Prostate gland (tissue), 2 donors: ENCODE measurements around the gene FAM110A. TPM values are rescaled to one million over a fixed set of nuclear protein-coding genes. Genes with fewer than 3 reads are reported as not detected.
"Not testable (repeated sequence)": the region's sequence is repeated elsewhere in the genome, so short reads cannot be mapped to it uniquely, and the experiment has no call there.

Source experiments
- DNase-seq: peaks from one replicate; pipeline ENCODE4 v3.0.0-alpha.2; 2019; ENCODE audit warnings: low spot score
- H3K27ac ChIP-seq, 2 donors: fragments of 200-600 bp; sonication (generic); 2 replicates each; pipeline ENCODE4 v1.5.1; 2017 to 2019
- H3K27me3 ChIP-seq: fragments of 200-600 bp; sonication (generic); replicated peaks from 2 replicates; pipeline ENCODE4 v1.5.1; 2019; ENCODE audit not compliant: insufficient read depth
- H3K36me3 ChIP-seq, 2 donors: fragments of 200-600 bp; sonication (generic); 1 replicate in 1 of 2; 2 replicates in 1 of 2; pipeline versions ENCODE4 v1.5.1 to v1.8.1; 2017 to 2019
- H3K4me1 ChIP-seq: fragments of 200-600 bp; sonication (generic); replicated peaks from 2 replicates; pipeline ENCODE4 v1.5.1; 2019
- H3K4me3 ChIP-seq, 2 donors: fragments of 200-600 bp; sonication (generic); 2 replicates each; pipeline ENCODE4 v1.5.1; 2017 to 2019
- H3K9me3 ChIP-seq: fragments of 200-600 bp; sonication (generic); 2 replicates; pipeline ENCODE4 v1.5.1; 2017
- CTCF ChIP-seq, 4 experiments: fragments of 200-600 bp in 2 of 4; fragments of 450-650 bp in 2 of 4; sonication (generic) in 2 of 4; IDR thresholded peaks; 1 replicate in 3 of 4; 2 replicates in 1 of 4; pipeline ENCODE4 v1.5.1; 2016 to 2019; ENCODE audit warnings: antibody characterized with exemption in 4 of 4, mild to moderate bottlenecking in 2 of 4, moderate library complexity in 2 of 4
- POLR2A ChIP-seq: fragments of 450-650 bp; IDR thresholded peaks from one replicate; pipeline ENCODE4 v1.6.1; 2016; ENCODE audit warnings: antibody characterized with exemption, mild to moderate bottlenecking
- POLR2AphosphoS5 ChIP-seq: sonication (generic); formaldehyde crosslinking; IDR thresholded peaks from one replicate; pipeline ENCODE4 v1.6.1; 2017; ENCODE audit warnings: antibody characterized with exemption
- WGBS: methylation state at CpG from one replicate; pipeline ENCODE4 v1.1.5; 2018; 5-methylcytosine and 5-hydroxymethylcytosine counted together
- intact Hi-C: fragments of 100-400 bp; cut with DNase I; formaldehyde crosslinking; loops from one replicate; pipeline ENCODE4 v1.14.2; 2022
- total RNA-seq, 2 donors: library from RNA; depleted of rRNA; stranded (reverse); fragments of >200 nt; gene quantifications; one replicate each; pipeline ENCODE4 v1.1.0, GENCODE V29; 2016

The FAM110A gene
- total RNA-seq, 2 donors from 2014 or later: 15.5 to 33.0 TPM

DNA sequence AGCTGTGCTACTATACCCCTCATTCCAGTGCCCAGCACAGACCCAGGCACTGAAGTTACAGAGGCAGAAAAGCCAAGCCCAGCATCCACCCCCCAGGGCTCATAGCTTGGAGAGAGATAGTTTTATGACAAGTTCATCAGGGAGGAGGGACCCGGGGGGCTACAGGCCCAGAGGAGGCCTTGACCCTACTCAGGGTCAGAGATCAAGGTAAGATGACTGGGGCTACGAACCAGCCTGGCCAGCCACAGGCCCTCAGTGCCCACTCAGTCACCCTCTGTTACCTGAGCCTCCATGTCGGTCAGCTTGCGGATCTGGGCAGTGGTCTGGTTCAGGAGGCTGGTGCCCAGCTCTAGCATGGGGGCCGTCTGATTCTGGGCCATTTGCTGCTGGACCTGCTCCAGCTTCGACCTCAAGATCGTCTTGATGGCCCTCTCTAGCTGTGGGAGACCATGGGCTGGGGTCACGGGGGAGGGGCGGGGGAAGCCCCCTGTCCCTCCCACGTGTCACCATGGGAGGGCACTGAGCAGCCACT is 56.5 kb downstream of the FAM110A start:
- H3K27ac ChIP-seq: peak overlapping the region in 1 of 2 donors; percentile 56
- H3K27me3 ChIP-seq: no peaks in the 10 kb centered on the region
- no peak overlapping the region for H3K4me3 ChIP-seq
- H3K4me1 ChIP-seq: peaks cover 14% of the 10 kb centered on the region
- intact Hi-C loops: no loop called here
- WGBS: 72% methylated on average over 10 of the region's 10 CpGs
- no peak for DNase-seq
- H3K36me3 ChIP-seq: no peaks in the 10 kb centered on the region
- no peaks in the 10 kb centered on the region for H3K9me3 ChIP-seq
- TF ChIP-seq POLR2AphosphoS5 (no peak), POLR2A (no peak), CTCF (IDR thresholded peaks at IDR 0.05) (no peak)

- intact Hi-C loops: no loop called here
- Histone ChIP-seq H3K4me1 (peaks cover 14% of the 10 kb centered on the region), H3K9me3 (no peaks in the 10 kb centered on the region), H3K36me3 (no peaks in the 10 kb centered on the region), H3K4me3 (no peak overlapping the region), H3K27me3 (no peaks in the 10 kb centered on the region), H3K27ac (peak overlapping the region in 1 of 2 donors; percentile 56)
- TF ChIP-seq POLR2AphosphoS5 (no peak), CTCF (IDR thresholded peaks at IDR 0.05) (no peak), POLR2A (no peak)
- DNase-seq: no peak
- 49% methylated on average over 6 of the region's 6 CpGs for WGBS
These were observed 57.1 kb downstream of the FAM110A start for GRCh38 chr20:890666-891057.

- Histone ChIP-seq H3K27ac (peak overlapping the region in 1 of 2 donors; percentile 56), H3K27me3 (no peaks in the 10 kb centered on the region), H3K9me3 (no peaks in the 10 kb centered on the region), H3K4me1 (peaks cover 14% of the 10 kb centered on the region), H3K4me3 (no peak overlapping the region), H3K36me3 (no peaks in the 10 kb centered on the region)
- peak; percentile 88 for DNase-seq
- 17% methylated on average over 6 of the region's 6 CpGs for WGBS
- intact Hi-C loops: no loop called here
- TF ChIP-seq POLR2AphosphoS5 (peak; percentile 87), POLR2A (no peak)
These were observed 57.7 kb downstream of the FAM110A start for GRCh38 chr20:891058-891705.

- 33% methylated on average over 4 of the region's 4 CpGs for WGBS
- DNase-seq: peak; percentile 7
These were observed 58.2 kb downstream of the FAM110A start for GRCh38 chr20:891706-892080.

DNA sequence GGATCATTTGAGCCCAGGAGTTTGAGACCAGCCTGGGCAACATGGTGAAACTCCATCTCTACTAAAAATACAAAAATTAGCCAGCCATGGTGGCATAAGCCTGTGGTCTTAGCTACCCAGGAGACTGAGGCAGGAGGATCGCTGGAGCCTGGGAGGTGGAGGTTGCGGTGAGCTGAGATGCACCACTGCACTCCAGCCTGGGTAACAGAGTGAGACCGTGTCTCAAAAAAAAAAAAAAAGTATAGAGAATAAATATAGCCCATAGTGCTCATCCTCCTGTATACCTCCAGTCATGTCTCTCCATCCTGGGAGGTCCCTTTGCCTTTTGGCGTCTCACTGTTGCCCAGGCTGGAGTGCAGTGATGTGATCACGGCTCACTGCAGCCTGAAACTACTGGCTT is 58.9 kb downstream of the FAM110A start:
- H3K36me3 ChIP-seq, H3K9me3 ChIP-seq, H3K27me3 ChIP-seq, H3K27ac ChIP-seq, intact Hi-C loops, DNase-seq, H3K4me3 ChIP-seq: not testable (repeated sequence)
- 92% methylated on average over 5 of the region's 5 CpGs for whole genome bisulfite sequencing
- peaks cover 14% of the 10 kb centered on the region for H3K4me1 ChIP-seq

More at GRCh38 chr20:891706-892080, 58.2 kb downstream of the FAM110A start:
- TF ChIP-seq CTCF (IDR thresholded peaks at IDR 0.05) (no peak), POLR2A (no peak), POLR2AphosphoS5 (no peak)
- H3K4me1 ChIP-seq: peaks cover 14% of the 10 kb centered on the region
- intact Hi-C loops: no loop called here
- H3K27me3 ChIP-seq: no peaks in the 10 kb centered on the region
- H3K27ac ChIP-seq: peak overlapping the region in 1 of 2 donors; percentile 30
- H3K9me3 ChIP-seq: no peaks in the 10 kb centered on the region
- no peak overlapping the region for H3K4me3 ChIP-seq
- no peaks in the 10 kb centered on the region for H3K36me3 ChIP-seq

Other genes with a start within 250 kb of the FAM110A start
- under 1 TPM; 0.55 to 0.68 TPM for gene TCF15, start 223.4 kb upstream of the FAM110A start, total RNA-seq
- 10 to 100 TPM; 33.6 to 41.4 TPM for gene SRXN1, start 180.5 kb upstream of the FAM110A start, total RNA-seq
- gene SCRT2, start 157.9 kb upstream of the FAM110A start, total RNA-seq: under 1 TPM in 1 of 2 donors, not detected in 1; 0.17 TPM
- 100 to 1,000 TPM in 1 of 2 donors, 10 to 100 TPM in 1; 34.3 to 221 TPM for gene SLC52A3, start 65.2 kb upstream of the FAM110A start, total RNA-seq
- 1 to 10 TPM in 1 of 2 donors, under 1 TPM in 1; 0.27 to 1.2 TPM for gene ANGPT4, start 82.6 kb downstream of the FAM110A start, total RNA-seq
- gene RSPO4, start 168.6 kb downstream of the FAM110A start, total RNA-seq: 1 to 10 TPM in 1 of 2 donors, not detected in 1; 1.8 TPM